ENCODE results near the gene BAIAP2. TPM values are rescaled to one million over a fixed set of nuclear protein-coding genes. Genes with fewer than 3 reads are reported as not detected.

The BAIAP2 gene
- total RNA-seq, 2 donors from 2014 or later = 14.7 to 22.7 TPM

DNA sequence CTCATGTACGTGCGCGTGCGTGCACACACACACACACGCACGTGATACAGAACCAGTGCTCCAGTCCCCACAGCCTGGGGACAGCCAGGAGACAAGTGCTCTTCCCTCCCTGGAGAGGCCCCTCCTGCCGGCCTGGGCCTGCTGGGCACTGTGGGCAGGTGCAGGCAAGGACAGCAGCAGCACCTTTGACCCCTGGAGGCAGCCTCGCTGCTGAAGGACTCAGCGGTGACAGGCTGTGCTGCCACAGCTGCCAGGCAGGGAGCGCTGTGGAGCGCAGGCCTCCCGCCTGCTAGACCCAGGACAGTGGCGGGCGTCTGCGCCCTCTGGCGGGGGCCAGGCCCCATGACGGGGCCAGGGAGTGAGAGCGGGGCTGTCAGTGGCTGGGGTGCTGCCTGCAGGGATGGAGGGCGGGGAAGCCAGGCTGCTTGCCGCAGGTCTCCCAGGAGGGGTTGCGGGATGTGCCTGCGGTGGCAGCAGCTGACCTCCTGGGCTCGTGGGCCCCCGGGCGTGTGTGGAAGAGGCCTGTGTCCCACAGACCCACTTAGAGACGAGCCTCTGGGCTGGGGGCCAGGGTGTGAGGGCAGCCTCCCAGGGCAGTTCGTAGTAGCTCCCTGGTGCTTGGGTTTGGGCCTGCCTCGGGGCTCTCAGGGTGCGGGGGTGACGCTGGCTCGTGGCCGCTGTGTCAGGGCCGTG is 66.8 kb downstream of the BAIAP2 start:
- Histone ChIP-seq H3K9ac (ENCODE audit: low read depth in 2 of 2, low read length in 2 of 2) (no peak overlapping the region), H3K9me3 (no peaks in the 10 kb centered on the region), H3K36me3 (no peaks in the 10 kb centered on the region), H3K4me3 (no peak overlapping the region), H3K27me3 (no peaks in the 10 kb centered on the region), H3K27ac (no peak overlapping the region), H3K4me1 (peaks cover 11% of the 10 kb centered on the region)
- TF ChIP-seq, protein P1, sequence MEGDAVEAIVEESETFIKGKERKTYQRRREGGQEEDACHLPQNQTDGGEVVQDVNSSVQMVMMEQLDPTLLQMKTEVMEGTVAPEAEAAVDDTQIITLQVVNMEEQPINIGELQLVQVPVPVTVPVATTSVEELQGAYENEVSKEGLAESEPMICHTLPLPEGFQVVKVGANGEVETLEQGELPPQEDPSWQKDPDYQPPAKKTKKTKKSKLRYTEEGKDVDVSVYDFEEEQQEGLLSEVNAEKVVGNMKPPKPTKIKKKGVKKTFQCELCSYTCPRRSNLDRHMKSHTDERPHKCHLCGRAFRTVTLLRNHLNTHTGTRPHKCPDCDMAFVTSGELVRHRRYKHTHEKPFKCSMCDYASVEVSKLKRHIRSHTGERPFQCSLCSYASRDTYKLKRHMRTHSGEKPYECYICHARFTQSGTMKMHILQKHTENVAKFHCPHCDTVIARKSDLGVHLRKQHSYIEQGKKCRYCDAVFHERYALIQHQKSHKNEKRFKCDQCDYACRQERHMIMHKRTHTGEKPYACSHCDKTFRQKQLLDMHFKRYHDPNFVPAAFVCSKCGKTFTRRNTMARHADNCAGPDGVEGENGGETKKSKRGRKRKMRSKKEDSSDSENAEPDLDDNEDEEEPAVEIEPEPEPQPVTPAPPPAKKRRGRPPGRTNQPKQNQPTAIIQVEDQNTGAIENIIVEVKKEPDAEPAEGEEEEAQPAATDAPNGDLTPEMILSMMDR (IDR thresholded peaks at IDR 0.05) = peak; percentile 100
- intact Hi-C loops (cut with DNase I) = loop anchor here (10.0 kb wide), 1 partner anchor 677 kb away; no protein-coding TSS in a partner anchor
- peak; percentile 84 for DNase-seq

DNA sequence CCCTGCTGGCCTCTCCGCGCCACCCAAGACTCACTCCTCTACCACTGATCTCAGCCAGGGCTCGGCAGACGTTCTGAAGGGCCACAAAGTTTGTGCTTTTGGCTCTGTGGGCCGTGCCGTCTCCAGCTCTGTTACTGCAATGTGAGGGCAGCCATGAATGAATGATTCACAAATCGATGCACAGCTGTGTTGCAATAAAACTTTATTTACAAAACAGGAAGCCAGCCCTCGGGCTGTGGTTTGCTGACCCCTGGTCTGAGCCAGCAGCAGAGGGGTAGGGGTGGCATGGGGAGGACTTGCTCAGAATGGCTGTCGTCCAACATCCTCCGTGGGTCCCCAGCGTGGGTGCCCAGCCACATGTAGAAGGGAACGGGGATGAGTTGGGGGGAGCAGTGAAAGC is 67.4 kb downstream of the BAIAP2 start:
- Histone ChIP-seq H3K9me3 (no peaks in the 10 kb centered on the region), H3K4me3 (no peak overlapping the region), H3K4me1 (peaks cover 5% of the 10 kb centered on the region), H3K27me3 (no peaks in the 10 kb centered on the region), H3K27ac (no peak overlapping the region), H3K9ac (ENCODE audit: low read depth in 2 of 2, low read length in 2 of 2) (no peak overlapping the region), H3K36me3 (no peaks in the 10 kb centered on the region)
- DNase-seq = no peak
- intact Hi-C loops (cut with DNase I) = loop anchor here (10.0 kb wide), 1 partner anchor 678 kb away; no protein-coding TSS in a partner anchor
- TF ChIP-seq, protein P1 (IDR thresholded peaks at IDR 0.05) = no peak

DNA sequence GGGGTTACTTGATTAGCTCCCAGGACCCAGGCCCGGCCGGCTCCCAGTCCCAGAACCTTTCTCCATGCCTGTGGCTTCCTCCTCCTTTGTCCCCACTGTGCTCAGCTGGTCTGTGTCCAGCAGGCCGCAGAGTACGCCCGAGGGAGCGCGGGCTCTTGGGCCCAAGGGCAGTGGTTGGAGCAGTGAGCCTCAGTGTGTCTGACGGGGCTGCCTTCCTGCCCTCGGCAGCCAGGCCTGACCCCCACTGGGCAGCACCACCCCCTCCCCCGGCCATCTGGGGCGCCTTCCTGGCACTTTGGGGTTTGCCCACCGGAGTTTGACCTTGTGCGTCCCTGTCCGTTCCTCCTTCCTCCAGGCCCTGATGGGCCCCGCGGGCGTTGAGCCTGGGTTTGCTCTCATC is 67.9 kb downstream of the BAIAP2 start:
- Histone ChIP-seq H3K27ac (no peak overlapping the region), H3K9me3 (no peaks in the 10 kb centered on the region), H3K4me1 (no peaks in the 10 kb centered on the region), H3K27me3 (no peaks in the 10 kb centered on the region), H3K36me3 (no peaks in the 10 kb centered on the region), H3K4me3 (no peak overlapping the region), H3K9ac (ENCODE audit: low read depth in 2 of 2, low read length in 2 of 2) (no peak overlapping the region)
- intact Hi-C loops (cut with DNase I) = loop anchor here (10.0 kb wide), 1 partner anchor 678 kb away; no protein-coding TSS in a partner anchor
- TF ChIP-seq, protein P1 (IDR thresholded peaks at IDR 0.05) = no peak
- DNase-seq = no peak

DNA sequence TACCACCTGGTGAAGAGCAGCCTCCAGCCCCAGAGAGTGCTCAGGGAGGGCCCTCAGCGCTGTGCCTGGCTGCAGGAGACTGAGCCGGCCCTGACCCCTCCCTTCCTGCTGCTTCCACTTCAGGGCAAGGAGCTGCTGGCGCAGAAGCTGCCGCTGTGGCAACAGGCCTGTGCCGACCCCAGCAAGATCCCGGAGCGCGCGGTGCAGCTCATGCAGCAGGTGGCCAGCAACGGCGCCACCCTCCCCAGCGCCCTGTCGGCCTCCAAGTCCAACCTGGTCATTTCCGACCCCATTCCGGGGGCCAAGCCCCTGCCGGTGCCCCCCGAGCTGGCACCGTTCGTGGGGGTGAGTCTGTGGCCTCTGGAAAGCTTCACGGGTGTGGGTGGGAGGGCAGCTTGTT is 68.4 kb downstream of the BAIAP2 start:
- TF ChIP-seq, protein P1 (IDR thresholded peaks at IDR 0.05) = no peak
- H3K36me3 ChIP-seq = no peaks in the 10 kb centered on the region

DNA sequence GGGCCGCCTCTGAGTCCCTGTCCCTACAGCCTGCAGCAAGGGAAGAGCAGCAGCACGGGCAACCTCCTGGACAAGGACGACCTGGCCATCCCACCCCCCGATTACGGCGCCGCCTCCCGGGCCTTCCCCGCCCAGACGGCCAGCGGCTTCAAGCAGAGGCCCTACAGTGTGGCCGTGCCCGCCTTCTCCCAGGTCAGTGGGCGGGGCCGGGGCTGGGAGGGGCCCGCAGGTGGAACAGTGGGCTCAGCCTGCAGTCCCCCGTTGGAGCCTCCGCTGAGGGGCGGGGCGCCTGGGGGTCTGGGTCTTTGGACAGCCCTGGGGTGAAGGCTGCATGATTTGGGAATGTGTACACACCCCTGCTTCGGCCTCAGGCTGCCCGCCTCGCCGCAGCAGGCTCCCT is 71.8 kb downstream of the BAIAP2 start:
- TF ChIP-seq, protein P1 (IDR thresholded peaks at IDR 0.05) = no peak
- Histone ChIP-seq H3K4me3 (no peak overlapping the region), H3K27ac (no peak overlapping the region), H3K9me3 (no peaks in the 10 kb centered on the region), H3K36me3 (no peaks in the 10 kb centered on the region), H3K27me3 (no peaks in the 10 kb centered on the region), H3K4me1 (no peaks in the 10 kb centered on the region), H3K9ac (ENCODE audit: low read depth in 2 of 2, low read length in 2 of 2) (no peak overlapping the region)
- DNase-seq = no peak
- intact Hi-C loops (cut with DNase I) = loop anchor here (10.0 kb wide), 1 partner anchor 682 kb away; no protein-coding TSS in a partner anchor

More for the DNA sequence above, 68.4 kb downstream of the BAIAP2 start:
- no peak for DNase-seq
- intact Hi-C loops (cut with DNase I) = loop anchor here (10.0 kb wide), 1 partner anchor 679 kb away; no protein-coding TSS in a partner anchor
- Histone ChIP-seq H3K27ac (no peak overlapping the region), H3K4me1 (no peaks in the 10 kb centered on the region), H3K9me3 (no peaks in the 10 kb centered on the region), H3K4me3 (no peak overlapping the region), H3K27me3 (no peaks in the 10 kb centered on the region), H3K9ac (ENCODE audit: low read depth in 2 of 2, low read length in 2 of 2) (no peak overlapping the region)
